Small intestine (tissue), 7 donors: ENCODE results near the gene CPNE1. TPM values are rescaled to one million over a fixed set of nuclear protein-coding genes. Genes with fewer than 3 reads are reported as not detected.

ENCODE experiments used
- DNase-seq, 2 donors: peaks; one replicate each; pipeline versions ENCODE4 v3.0.0 to v3.0.0-alpha.2; 2013
- FAIRE-seq: peaks from 2 replicates; lab custom pipeline; 2012; peaks lifted over from hg19 to GRCh38; lab: Jason Lieb, UNC
- H3K27ac ChIP-seq, 3 donors: one replicate each; pipeline ENCODE4 v1.5.1; 2013; ENCODE audit warnings: low read length in 2 of 3, mild to moderate bottlenecking in 2 of 3, control low read depth in 1 of 3, inconsistent platforms in 1 of 3, low read depth in 1 of 3, moderate library complexity in 1 of 3
- H3K27me3 ChIP-seq, 3 donors: one replicate each; pipeline ENCODE4 v1.6.1; 2013; ENCODE audit warnings: low read length in 3 of 3, inconsistent platforms in 1 of 3; ENCODE audit not compliant: control insufficient read depth in 3 of 3, insufficient read depth in 3 of 3
- H3K36me3 ChIP-seq, 3 donors: one replicate each; pipeline ENCODE4 v1.6.1; 2013; ENCODE audit warnings: low read length in 3 of 3, inconsistent platforms in 1 of 3, low read depth in 1 of 3, mild to moderate bottlenecking in 1 of 3, moderate library complexity in 1 of 3; ENCODE audit not compliant: control insufficient read depth in 3 of 3, insufficient read depth in 2 of 3
- H3K4me1 ChIP-seq, 3 donors: one replicate each; pipeline ENCODE4 v1.6.1; 2013; ENCODE audit warnings: low read length in 2 of 3, inconsistent platforms in 1 of 3, low read depth in 1 of 3, mild to moderate bottlenecking in 1 of 3, moderate library complexity in 1 of 3; ENCODE audit not compliant: control insufficient read depth in 3 of 3, insufficient read depth in 2 of 3
- H3K4me3 ChIP-seq, 3 donors: one replicate each; pipeline ENCODE4 v1.5.1; 2013; ENCODE audit warnings: low read length in 3 of 3, control low read depth in 1 of 3, inconsistent platforms in 1 of 3, low read depth in 1 of 3, mild to moderate bottlenecking in 1 of 3, moderate library complexity in 1 of 3
- H3K9me3 ChIP-seq, 2 donors: one replicate each; pipeline ENCODE4 v1.6.1; 2013; ENCODE audit warnings: low read depth in 1 of 2, low read length in 1 of 2; ENCODE audit not compliant: control insufficient read depth in 2 of 2, insufficient read depth in 1 of 2
- WGBS, 3 donors: extraction: QIAGEN DNeasy Blood & Tissue Kit; methylation state at CpG; one replicate each; pipeline ENCODE4 v1.1.7; 2013; 5-methylcytosine and 5-hydroxymethylcytosine counted together
- polyA plus RNA-seq, 4 donors: library from polyadenylated mRNA; stranded (reverse) in 3 of 4; unstranded in 1 of 4; fragments of 200-250 nt in 3 of 4; fragments of 120-200 nt in 1 of 4; gene quantifications; one replicate each; pipeline versions ENCODE4 v1.2.1 to v1.2.3, GENCODE V29; 2013
- donor health status: healthy with polysubstance abuse.
- donor health status: control.
- donor health status: control.
- donor health status: Bipolar disorder and iron deficiency.
- donor health status: healthy.

The CPNE1 gene
- polyA plus RNA-seq, 4 donors, result 94.3 to 132 (median 113) TPM

DNA sequence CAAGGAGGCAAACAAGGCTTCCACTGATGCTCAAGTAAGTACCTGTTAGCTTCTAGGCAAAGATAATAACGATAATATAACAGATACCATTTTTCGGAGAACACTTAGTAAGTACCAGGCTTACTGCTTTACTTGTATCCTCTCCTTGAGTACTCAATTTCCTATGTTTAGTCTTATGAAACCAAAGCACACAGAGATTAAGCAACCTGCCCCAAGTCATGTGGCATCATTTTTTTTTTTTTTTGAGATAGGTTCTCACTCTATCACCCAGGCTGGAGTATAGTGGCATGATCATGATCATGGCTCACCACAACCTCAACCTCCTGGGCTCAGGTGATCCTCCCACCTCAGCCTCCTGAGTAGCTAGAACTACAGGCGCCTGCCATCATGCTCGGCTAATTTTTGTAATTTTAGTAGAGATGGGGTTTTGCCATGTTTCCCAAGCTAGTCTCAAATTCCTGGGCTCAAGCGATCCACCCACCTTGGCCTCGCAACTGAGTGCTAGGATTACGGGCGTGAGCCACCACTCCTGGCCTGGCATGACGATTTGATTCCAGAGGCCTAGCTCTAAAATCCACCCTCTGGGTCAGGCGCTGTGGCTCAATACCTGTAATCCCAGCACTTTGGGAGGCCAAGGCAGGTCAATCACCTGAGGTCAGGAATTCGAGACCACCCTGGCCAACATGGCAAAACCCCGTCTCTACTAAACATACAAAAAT lies 35.1 kb downstream of the CPNE1 start:
- Histone ChIP-seq H3K4me1 (no peaks in the 10 kb centered on the region), H3K4me3 (no peak overlapping the region), H3K27ac (no peak overlapping the region), H3K9me3 (no peaks in the 10 kb centered on the region), H3K27me3 (no peaks in the 10 kb centered on the region), H3K36me3 (peaks cover 5 to 58% (median 15%) of the 10 kb centered on the region in 3 donors)
- 97 to 100% (median 97%) methylated on average over 12 of the region's 12 CpGs for WGBS, 3 donors
- DNase-seq (no peak), FAIRE-seq (no peak)

- Histone ChIP-seq H3K27ac (no peak overlapping the region), H3K36me3 (peaks cover 5 to 54% (median 15%) of the 10 kb centered on the region in 3 donors), H3K27me3 (no peaks in the 10 kb centered on the region), H3K9me3 (no peaks in the 10 kb centered on the region), H3K4me3 (no peak overlapping the region), H3K4me1 (no peaks in the 10 kb centered on the region)
- FAIRE-seq (no peak), DNase-seq (no peak)
- 95 to 97% (median 95%) methylated on average over 8 of the region's 8 CpGs for WGBS, 3 donors
These were observed 37.6 kb downstream of the CPNE1 start for GRCh38 chr20:35627121-35627520.

GRCh38 chr20:35626386-35627001 lies 38.2 kb downstream of the CPNE1 start:
- no peak for FAIRE-seq

GRCh38 chr20:35625584-35626385 lies 38.9 kb downstream of the CPNE1 start:
- H3K9me3 ChIP-seq, result no peaks in the 10 kb centered on the region
- H3K36me3 ChIP-seq, result peaks cover 5 to 43% (median 11%) of the 10 kb centered on the region in 3 donors
- H3K27ac ChIP-seq, result no peak overlapping the region
- H3K4me1 ChIP-seq, result no peaks in the 10 kb centered on the region
- H3K4me3 ChIP-seq, result no peak overlapping the region
- WGBS, 3 donors, result 93 to 97% (median 95%) methylated on average over 6 of the region's 6 CpGs
- FAIRE-seq (no peak), DNase-seq (no peak)
- H3K27me3 ChIP-seq, result no peaks in the 10 kb centered on the region

More at GRCh38 chr20:35626386-35627001, 38.2 kb downstream of the CPNE1 start:
- no peaks in the 10 kb centered on the region for H3K4me1 ChIP-seq
- no peak overlapping the region for H3K27ac ChIP-seq
- DNase-seq, result no peak
- no peak overlapping the region for H3K4me3 ChIP-seq
- H3K27me3 ChIP-seq, result no peaks in the 10 kb centered on the region
- peaks cover 5 to 48% (median 13%) of the 10 kb centered on the region in 3 donors for H3K36me3 ChIP-seq
- no peaks in the 10 kb centered on the region for H3K9me3 ChIP-seq
- WGBS, 3 donors, result 94 to 99% (median 96%) methylated on average over 13 of the region's 13 CpGs

- peaks cover 2 to 20% (median 3%) of the 10 kb centered on the region in 3 donors for H3K36me3 ChIP-seq
- H3K4me1 ChIP-seq, result peaks cover 0 to 27% (median 2%) of the 10 kb centered on the region in 3 donors
- no peak for FAIRE-seq
- H3K9me3 ChIP-seq, result no peaks in the 10 kb centered on the region
- 90 to 94% (median 93%) methylated on average over 2 of the region's 2 CpGs for WGBS, 3 donors
- no peak for DNase-seq
- H3K4me3 ChIP-seq, result no peak overlapping the region
- no peak overlapping the region for H3K27ac ChIP-seq
- H3K27me3 ChIP-seq, result peaks cover 0 to 22% (median 0%) of the 10 kb centered on the region in 3 donors
These were observed 43.1 kb downstream of the CPNE1 start for GRCh38 chr20:35621560-35621946.

DNA sequence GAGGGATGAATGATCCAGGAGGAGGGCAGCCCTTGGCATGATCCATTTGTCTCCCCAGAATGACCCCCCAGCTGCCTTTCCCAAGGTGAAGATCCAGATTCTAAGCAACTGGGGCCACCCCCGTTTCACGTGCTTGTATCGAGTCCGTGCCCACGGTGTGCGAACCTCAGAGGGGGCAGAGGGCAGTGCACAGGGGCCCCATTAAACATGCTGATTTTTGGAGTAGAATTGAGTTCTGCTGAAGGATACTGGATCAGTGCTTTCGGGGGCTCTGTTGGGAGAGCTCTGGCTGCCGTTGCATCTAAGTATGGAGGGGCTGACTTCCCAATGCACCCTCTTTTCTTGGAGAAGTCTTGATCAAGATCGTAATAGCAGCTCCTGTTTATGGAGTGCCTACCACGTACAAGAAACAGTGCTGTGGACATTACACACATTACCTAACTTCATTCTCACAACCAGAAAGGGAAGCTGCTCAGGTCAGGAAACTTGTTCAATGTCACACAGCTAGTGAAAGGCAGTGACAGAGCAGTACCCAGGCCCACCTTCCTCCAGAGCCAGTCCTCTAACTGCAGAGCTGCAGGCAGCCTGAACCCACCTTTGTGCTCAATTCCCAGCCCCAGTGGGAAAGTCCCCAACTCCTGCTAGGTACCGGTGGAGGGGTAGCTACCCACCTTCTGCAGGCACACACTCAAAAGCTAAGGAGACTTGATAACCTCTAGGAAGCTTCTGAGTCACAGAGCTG lies 43.7 kb downstream of the CPNE1 start:
- Histone ChIP-seq H3K4me1 (peaks cover 0 to 29% (median 2%) of the 10 kb centered on the region in 3 donors), H3K27ac (no peak overlapping the region), H3K27me3 (peaks cover 0 to 22% (median 0%) of the 10 kb centered on the region in 3 donors), H3K9me3 (no peaks in the 10 kb centered on the region), H3K4me3 (no peak overlapping the region), H3K36me3 (peaks cover under 1 to 15% (median 2%) of the 10 kb centered on the region in 3 donors)
- DNase-seq, result no peak
- WGBS, 3 donors, result 93 to 95% (median 93%) methylated on average over 11 of the region's 11 CpGs
- FAIRE-seq, result no peak

- no peak overlapping the region for H3K27ac ChIP-seq
- no peaks in the 10 kb centered on the region for H3K9me3 ChIP-seq
- FAIRE-seq (no peak), DNase-seq (peak; percentile 77 to 85)
- H3K36me3 ChIP-seq, result peaks cover 0 to 6% (median 0%) of the 10 kb centered on the region in 3 donors
- peaks cover 0 to 22% (median 0%) of the 10 kb centered on the region in 3 donors for H3K27me3 ChIP-seq
- H3K4me1 ChIP-seq, result peaks cover 0 to 32% (median 2%) of the 10 kb centered on the region in 3 donors
- 4 to 5% (median 4%) methylated on average over 49 of the region's 49 CpGs for WGBS, 3 donors
- H3K4me3 ChIP-seq, result peak overlapping the region; percentile 17 to 37 (median 32)
These were observed 45.3 kb downstream of the CPNE1 start for GRCh38 chr20:35619196-35620095.
